ENCODE measurements around the gene TMA7. TPM values are rescaled to one million over a fixed set of nuclear protein-coding genes. Genes with fewer than 3 reads are reported as not detected.

The TMA7 gene
- polyA plus RNA-seq, 1 experiment = 316 TPM

DNA sequence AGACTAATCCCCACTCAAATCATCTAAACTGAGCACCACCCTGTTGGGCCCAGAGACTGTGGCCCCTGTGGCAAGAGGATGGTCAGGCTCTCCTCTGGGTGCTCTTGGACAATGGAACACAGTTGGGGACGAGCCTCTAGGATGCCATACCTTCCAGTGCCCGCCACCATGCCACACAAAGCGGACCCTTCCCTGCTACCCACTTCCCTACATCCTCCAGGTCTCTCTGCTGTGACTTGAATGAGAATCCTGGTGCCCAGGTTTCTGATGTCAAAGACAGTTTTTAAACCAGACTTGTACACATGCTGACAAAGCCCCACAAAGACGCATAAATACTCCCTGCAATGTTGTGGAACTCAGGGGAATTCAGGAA, 4.8 kb upstream of the TMA7 start:
- H3K27me3 ChIP-seq (ENCODE audit: control insufficient read depth, insufficient read depth, low read length) = no peaks in the 10 kb centered on the region
- no peak overlapping the region for H3K4me3 ChIP-seq (ENCODE audit: low read depth, low read length)
- POLR2A ChIA-PET = interaction anchor here (1.0 kb wide), 1 partner anchor 11 kb away, joined by 3 read pairs; the partner anchor contains the start of gene ATRIP
- no peak overlapping the region for H3K27ac ChIP-seq (ENCODE audit: low read depth, low read length)
- DNase-seq (ENCODE audit: low read depth, low spot score) = no peak
- no peaks in the 10 kb centered on the region; the same call in 1 of the 2 replicates for H3K9me3 ChIP-seq (ENCODE audit: control insufficient read depth, insufficient read depth, low read length)
- CTCF ChIA-PET = interaction anchor here (0.5 to 12.1 kb wide), 48 partner anchors 10 to 817 kb away, joined by 3 to 404 read pairs (median 8); partner anchors contain the start of genes ATRIP, CDC25A and NME6
- TF ChIP-seq CTCF (IDR thresholded peaks at IDR 0.05; ENCODE audit: low read depth, low read length) = no peak

- ChIA-PET CTCF (interaction anchor here (0.5 to 12.1 kb wide), 95 partner anchors 11 to 1346 kb away, joined by 3 to 404 read pairs (median 5); partner anchors contain the start of genes ATRIP, CDC25A, CELSR3 and IP6K2), POLR2A (interaction anchor here (0.5 to 1.3 kb wide), 8 partner anchors 11 to 282 kb away, joined by 3 to 13 read pairs (median 4); partner anchors contain the start of gene ATRIP)
- no peaks in the 10 kb centered on the region; the same call in 1 of the 2 replicates for H3K9me3 ChIP-seq (ENCODE audit: control insufficient read depth, insufficient read depth, low read length)
- H3K4me3 ChIP-seq (ENCODE audit: low read depth, low read length) = no peak overlapping the region
- no peak overlapping the region for H3K27ac ChIP-seq (ENCODE audit: low read depth, low read length)
- peak; percentile 59 for DNase-seq (ENCODE audit: low read depth, low spot score)
- H3K27me3 ChIP-seq (ENCODE audit: control insufficient read depth, insufficient read depth, low read length) = no peaks in the 10 kb centered on the region
- TF ChIP-seq CTCF (IDR thresholded peaks at IDR 0.05; ENCODE audit: low read depth, low read length) = peak; percentile 100
Measured at GRCh38 chr3:48435774-48436476, 4.1 kb upstream of the TMA7 start.

DNA sequence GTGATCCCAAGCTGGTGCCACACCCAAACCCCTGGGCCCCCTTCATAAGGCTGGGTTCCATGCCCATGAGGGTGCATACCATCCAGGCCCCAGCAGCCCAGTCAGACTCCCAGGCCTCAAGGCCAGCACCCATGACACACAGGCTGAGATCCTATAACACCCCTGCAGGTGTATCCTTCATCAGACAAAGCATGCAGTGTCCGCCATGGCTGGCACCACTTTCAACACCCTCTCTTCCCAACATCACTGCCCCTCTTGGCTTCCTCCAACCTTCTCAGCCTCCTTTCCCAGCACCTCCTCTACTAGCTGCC, 3.6 kb upstream of the TMA7 start:
- Histone ChIP-seq H3K27me3 (ENCODE audit: control insufficient read depth, insufficient read depth, low read length) (no peaks in the 10 kb centered on the region), H3K4me3 (ENCODE audit: low read depth, low read length) (no peak overlapping the region), H3K9me3 (ENCODE audit: control insufficient read depth, insufficient read depth, low read length) (no peaks in the 10 kb centered on the region; the same call in 1 of the 2 replicates), H3K27ac (ENCODE audit: low read depth, low read length) (no peak overlapping the region)
- no peak for DNase-seq (ENCODE audit: low read depth, low spot score)
- no peak for TF ChIP-seq CTCF (IDR thresholded peaks at IDR 0.05; ENCODE audit: low read depth, low read length)
- POLR2A ChIA-PET = interaction anchor here (0.5 to 1.3 kb wide), 7 partner anchors 36 to 281 kb away, joined by 3 to 13 read pairs (median 4); no protein-coding TSS in a partner anchor
- CTCF ChIA-PET = interaction anchor here (0.5 to 12.1 kb wide), 88 partner anchors 10 to 1345 kb away, joined by 3 to 404 read pairs (median 5); partner anchors contain the start of genes ATRIP, CDC25A, CELSR3 and IP6K2

DNA sequence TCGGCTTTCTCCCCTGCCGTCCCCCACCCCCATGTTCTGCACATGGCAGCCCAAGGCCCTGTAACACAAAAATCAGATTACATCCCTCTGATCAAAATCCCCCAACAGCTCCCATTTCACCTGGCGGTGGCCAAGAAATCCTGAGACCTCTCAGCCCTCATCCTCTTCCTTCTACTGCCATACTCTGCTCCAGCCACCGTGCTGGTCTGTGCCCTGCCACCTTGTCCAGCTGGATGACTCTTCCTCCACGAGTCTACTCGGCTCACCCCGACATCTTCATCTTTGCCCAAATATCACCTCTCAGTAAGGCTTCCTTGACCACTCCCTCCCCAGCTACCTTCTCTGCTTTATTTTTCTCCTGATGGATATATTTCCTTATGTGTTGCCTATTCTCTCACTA, 3.2 kb upstream of the TMA7 start:
- ChIA-PET CTCF (interaction anchor here (0.7 to 12.1 kb wide), 47 partner anchors 10 to 261 kb away, joined by 3 to 404 read pairs (median 9); partner anchors contain the start of genes ATRIP, CDC25A, NME6 and SLC26A6), POLR2A (interaction anchor here (0.7 to 1.3 kb wide), 5 partner anchors 36 to 242 kb away, joined by 3 to 13 read pairs (median 4); no protein-coding TSS in a partner anchor)
- H3K9me3 ChIP-seq (ENCODE audit: control insufficient read depth, insufficient read depth, low read length) = no peaks in the 10 kb centered on the region; the same call in 1 of the 2 replicates
- H3K27ac ChIP-seq (ENCODE audit: low read depth, low read length) = no peak overlapping the region
- no peak overlapping the region for H3K4me3 ChIP-seq (ENCODE audit: low read depth, low read length)
- no peaks in the 10 kb centered on the region for H3K27me3 ChIP-seq (ENCODE audit: control insufficient read depth, insufficient read depth, low read length)
- no peak for DNase-seq (ENCODE audit: low read depth, low spot score)
- no peak for TF ChIP-seq CTCF (IDR thresholded peaks at IDR 0.05; ENCODE audit: low read depth, low read length)

GRCh38 chr3:48437812-48438211, 2.2 kb upstream of the TMA7 start:
- ChIA-PET POLR2A (no interaction called here), CTCF (interaction anchor here (0.5 to 12.1 kb wide), 5 partner anchors 10 to 245 kb away, joined by 3 to 404 read pairs (median 169); no protein-coding TSS in a partner anchor)
- Histone ChIP-seq H3K27me3 (ENCODE audit: control insufficient read depth, insufficient read depth, low read length) (no peaks in the 10 kb centered on the region), H3K4me3 (ENCODE audit: low read depth, low read length) (no peak overlapping the region), H3K27ac (ENCODE audit: low read depth, low read length) (no peak overlapping the region), H3K9me3 (ENCODE audit: control insufficient read depth, insufficient read depth, low read length) (no peaks in the 10 kb centered on the region; the same call in 1 of the 2 replicates)
- DNase-seq (ENCODE audit: low read depth, low spot score) = no peak
- TF ChIP-seq CTCF (IDR thresholded peaks at IDR 0.05; ENCODE audit: low read depth, low read length) = no peak

All from AG04450 (cell line).